Tibial artery (tissue), 4 donors: Measurements from ENCODE around the gene GLRA3.

Source experiments
- DNase-seq, 2 donors: peaks; one replicate each; pipeline ENCODE4 v3.0.0-alpha.2; 2019
- H3K27ac ChIP-seq, 2 donors: fragments of 200-600 bp; sonication (generic) in 1 of 2; 1 replicate in 1 of 2; 2 replicates in 1 of 2; pipeline ENCODE4 v1.5.1; 2018 to 2019; ENCODE audit warnings: mild to moderate bottlenecking in 1 of 2
- H3K27me3 ChIP-seq, 2 donors: fragments of 200-600 bp; sonication (generic) in 1 of 2; one replicate each; pipeline versions ENCODE4 v1.5.1 to v1.6.0; 2016 to 2019
- H3K36me3 ChIP-seq, 3 donors: fragments of 200-600 bp; sonication (generic) in 2 of 3; one replicate each; pipeline ENCODE4 v1.5.1; 2016 to 2019; ENCODE audit warnings: mild to moderate bottlenecking in 2 of 3
- H3K4me1 ChIP-seq, 4 donors: fragments of 200-600 bp; sonication (generic) in 2 of 4; 1 replicate in 3 of 4; 2 replicates in 1 of 4; pipeline ENCODE4 v1.5.1; 2016 to 2019
- H3K4me3 ChIP-seq, 2 donors: fragments of 200-600 bp; sonication (generic) in 1 of 2; 1 replicate in 1 of 2; 2 replicates in 1 of 2; pipeline ENCODE4 v1.5.1; 2018 to 2019; ENCODE audit warnings: mild to moderate bottlenecking in 2 of 2
- H3K9me3 ChIP-seq, 3 donors: fragments of 200-600 bp; sonication (generic) in 1 of 3; one replicate each; pipeline ENCODE4 v1.5.1; 2016 to 2019
- CTCF ChIP-seq, 2 experiments: fragments of 200-600 bp in 1 of 2; fragments of 450-650 bp in 1 of 2; IDR thresholded peaks; one replicate each; pipeline ENCODE4 v1.5.1; 2017 to 2019; ENCODE audit warnings: antibody characterized with exemption in 2 of 2, mild to moderate bottlenecking in 1 of 2, moderate library complexity in 1 of 2
- intact Hi-C: fragments of 100-400 bp; cut with DNase I; formaldehyde crosslinking; loops from one replicate; pipeline ENCODE4 v1.15.0; 2023; ENCODE audit warnings: low total_unique reads

The GLRA3 gene

DNA sequence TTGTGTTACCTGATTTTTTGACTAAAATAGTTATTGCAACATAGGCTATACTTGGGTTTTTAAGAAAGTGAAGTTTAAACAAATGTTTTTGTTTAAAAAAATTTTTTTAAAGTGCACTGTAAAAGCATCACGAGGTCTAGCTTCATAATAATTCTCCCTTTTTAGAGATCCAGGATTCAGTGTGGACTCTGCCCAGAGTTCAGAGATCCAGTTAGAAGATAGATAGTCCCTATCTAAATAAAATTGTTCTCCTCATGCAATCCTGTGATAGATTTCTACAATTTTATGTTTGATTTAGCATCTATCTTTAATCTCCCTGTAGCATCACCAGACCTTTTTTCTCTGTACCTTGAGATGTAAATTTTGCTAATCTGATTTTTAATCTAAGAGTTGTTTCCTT lies 221.3 kb downstream of the GLRA3 start:
- H3K4me3 ChIP-seq: no peak overlapping the region
- no peaks in the 10 kb centered on the region for H3K36me3 ChIP-seq
- H3K27me3 ChIP-seq: no peaks in the 10 kb centered on the region
- TF ChIP-seq CTCF (IDR thresholded peaks at IDR 0.05): no peak
- H3K27ac ChIP-seq: no peak overlapping the region
- DNase-seq: no peak
- intact Hi-C loops: no loop called here
- H3K4me1 ChIP-seq: no peaks in the 10 kb centered on the region
- no peaks in the 10 kb centered on the region for H3K9me3 ChIP-seq

- Histone ChIP-seq H3K27me3 (no peaks in the 10 kb centered on the region), H3K4me1 (no peaks in the 10 kb centered on the region), H3K27ac (no peak overlapping the region), H3K9me3 (no peaks in the 10 kb centered on the region), H3K36me3 (no peaks in the 10 kb centered on the region), H3K4me3 (no peak overlapping the region)
- TF ChIP-seq CTCF (IDR thresholded peaks at IDR 0.05): no peak
- DNase-seq: no peak
- intact Hi-C loops: no loop called here
Measured at GRCh38 chr4:174604198-174604597, 224.8 kb downstream of the GLRA3 start.

- DNase-seq: no peak
- H3K9me3 ChIP-seq: no peaks in the 10 kb centered on the region
- no peaks in the 10 kb centered on the region for H3K27me3 ChIP-seq
- intact Hi-C loops: no loop called here
- H3K27ac ChIP-seq: no peak overlapping the region
- no peaks in the 10 kb centered on the region for H3K36me3 ChIP-seq
- TF ChIP-seq CTCF (IDR thresholded peaks at IDR 0.05): no peak
- no peaks in the 10 kb centered on the region for H3K4me1 ChIP-seq
- H3K4me3 ChIP-seq: no peak overlapping the region
Measured at GRCh38 chr4:174600391-174600790, 228.7 kb downstream of the GLRA3 start.

GRCh38 chr4:174598800-174599199 lies 230.2 kb downstream of the GLRA3 start:
- no peaks in the 10 kb centered on the region for H3K36me3 ChIP-seq
- TF ChIP-seq CTCF (IDR thresholded peaks at IDR 0.05): no peak
- intact Hi-C loops: no loop called here
- H3K27ac ChIP-seq: no peak overlapping the region
- H3K4me3 ChIP-seq: no peak overlapping the region
- DNase-seq: no peak
- H3K9me3 ChIP-seq: no peaks in the 10 kb centered on the region
- no peaks in the 10 kb centered on the region for H3K27me3 ChIP-seq
- H3K4me1 ChIP-seq: no peaks in the 10 kb centered on the region

GRCh38 chr4:174596513-174596912 lies 232.5 kb downstream of the GLRA3 start:
- Histone ChIP-seq H3K4me3 (no peak overlapping the region), H3K36me3 (no peaks in the 10 kb centered on the region), H3K27ac (no peak overlapping the region), H3K27me3 (no peaks in the 10 kb centered on the region), H3K4me1 (peaks cover 0 to 10% (median 3%) of the 10 kb centered on the region in 4 donors), H3K9me3 (no peaks in the 10 kb centered on the region)
- intact Hi-C loops: no loop called here
- DNase-seq: no peak
- TF ChIP-seq CTCF (IDR thresholded peaks at IDR 0.05): no peak
